HG03066 (cell line): Measurements from ENCODE around the gene ZBTB24.

Experiments
- ATAC-seq: cut with Tn5 transposase; IDR thresholded peaks from one replicate; pipeline ENCODE4 v1.9.1; 2021; ENCODE audit warnings: low read depth; ENCODE audit not compliant: unreplicated experiment

ZBTB24 gene

DNA sequence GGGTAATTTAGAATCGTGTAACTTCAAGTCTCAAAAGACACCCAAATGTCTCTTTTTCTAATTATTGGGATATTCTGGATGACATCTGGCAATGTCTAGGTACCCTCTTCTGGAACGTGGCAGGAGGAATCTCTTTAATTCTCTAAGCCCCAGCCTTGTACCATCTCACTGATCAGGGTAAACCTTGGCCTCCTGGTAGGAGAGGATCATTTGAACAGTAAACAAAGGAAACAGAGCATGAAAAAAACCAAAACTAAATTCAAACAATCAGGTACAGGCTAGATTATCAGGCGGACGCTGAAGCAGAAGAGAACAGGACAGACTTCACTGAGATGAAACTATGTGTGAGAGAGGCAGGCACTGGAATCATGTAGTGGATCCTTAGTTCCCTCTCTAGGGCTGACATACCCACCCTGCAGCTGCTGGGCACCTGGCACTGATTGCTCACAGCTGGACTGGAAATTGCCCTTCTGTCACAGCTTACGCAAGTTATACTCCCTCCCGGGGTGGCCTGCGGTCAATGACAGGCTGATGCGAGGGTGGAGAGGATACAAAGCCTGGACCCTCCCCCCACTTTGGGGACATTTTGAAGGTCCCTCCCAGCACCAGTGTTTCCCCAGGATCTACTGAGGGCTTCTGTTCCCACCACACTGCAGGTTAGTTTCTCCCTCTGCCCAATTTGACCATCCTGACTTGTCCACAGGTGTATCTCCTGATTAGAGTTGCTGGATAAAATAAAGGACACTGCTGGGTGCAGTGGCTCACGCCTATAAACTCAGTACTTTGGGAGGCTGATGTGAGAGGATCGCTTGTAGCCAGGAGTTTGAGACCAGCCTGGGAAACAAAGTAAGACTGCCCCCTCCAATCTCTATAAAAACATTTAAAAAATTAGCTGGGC, 20.6 kb upstream of the ZBTB24 start:
- no peak for ATAC-seq

DNA sequence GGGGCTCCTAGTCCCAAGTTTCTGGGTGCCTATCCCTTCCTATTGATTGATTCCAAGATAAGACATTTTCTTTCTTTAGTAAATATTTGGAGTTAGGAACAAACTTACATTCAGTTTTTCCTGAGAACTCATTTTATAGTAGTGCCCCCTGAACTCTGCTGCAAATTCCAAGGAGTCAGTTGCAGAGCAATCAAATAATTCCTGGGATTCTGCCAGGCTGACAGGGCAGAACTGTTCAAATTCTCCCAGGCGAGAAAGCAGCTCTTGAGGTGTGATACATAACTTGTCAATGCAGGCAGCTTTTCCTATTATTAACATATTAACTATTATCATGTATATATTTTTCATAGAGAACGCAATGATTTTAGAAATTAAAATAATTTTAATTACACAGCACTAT, 15.9 kb upstream of the ZBTB24 start:
- no peak for ATAC-seq

DNA sequence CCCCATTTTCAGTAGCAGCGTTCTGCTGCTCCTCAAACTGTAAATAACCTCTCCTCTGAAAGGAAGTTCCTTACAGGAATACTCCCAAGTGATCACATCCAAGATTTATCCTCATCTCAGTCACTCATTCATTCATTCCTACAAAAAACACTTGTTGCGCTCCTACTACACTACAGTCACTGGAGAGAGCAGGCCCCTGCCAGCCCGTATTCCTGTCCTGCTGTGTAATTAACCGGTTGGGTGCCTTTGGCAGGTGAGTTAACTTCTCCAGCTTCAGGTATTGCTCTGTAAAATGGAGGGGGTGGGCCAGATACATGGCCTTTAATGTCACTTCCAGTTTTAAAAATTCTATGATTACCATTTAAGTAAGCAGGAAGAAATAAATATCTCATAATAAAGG, 15.0 kb upstream of the ZBTB24 start:
- ATAC-seq = no peak

DNA sequence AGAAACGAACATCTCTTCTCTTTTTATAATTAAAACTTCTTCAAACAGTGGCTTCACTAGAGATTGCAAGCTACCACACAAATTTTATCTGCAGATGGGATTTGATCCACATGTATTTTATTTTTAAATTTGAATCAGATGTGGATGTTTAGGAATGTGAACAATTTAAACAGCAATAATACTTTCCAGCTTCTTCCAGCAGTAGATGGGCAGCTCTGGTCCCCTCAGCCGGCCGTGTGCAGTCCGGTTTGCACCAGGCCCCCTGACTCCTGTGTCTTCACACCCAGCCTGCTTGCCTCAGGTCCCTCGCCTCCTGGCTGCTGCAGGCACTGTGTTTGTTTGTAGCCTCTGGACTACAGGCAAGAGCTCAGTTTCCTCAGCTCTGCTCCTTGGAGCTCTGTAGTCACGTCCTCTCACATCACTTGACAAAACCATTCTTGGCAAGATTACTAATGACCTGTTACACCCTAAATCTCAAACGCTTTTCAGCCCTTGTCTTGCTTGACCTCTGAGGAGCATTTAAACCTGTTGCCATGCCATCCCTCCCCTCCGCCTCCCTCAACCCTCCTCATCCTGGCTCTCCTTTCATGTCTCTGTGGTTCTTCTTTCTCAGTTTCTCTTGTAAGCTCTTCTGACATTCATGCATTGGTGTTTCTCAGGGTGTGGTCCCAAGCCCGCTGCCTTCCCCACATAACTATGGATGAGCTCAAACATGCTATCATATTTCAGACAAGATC, 13.2 kb upstream of the ZBTB24 start:
- no peak for ATAC-seq

DNA sequence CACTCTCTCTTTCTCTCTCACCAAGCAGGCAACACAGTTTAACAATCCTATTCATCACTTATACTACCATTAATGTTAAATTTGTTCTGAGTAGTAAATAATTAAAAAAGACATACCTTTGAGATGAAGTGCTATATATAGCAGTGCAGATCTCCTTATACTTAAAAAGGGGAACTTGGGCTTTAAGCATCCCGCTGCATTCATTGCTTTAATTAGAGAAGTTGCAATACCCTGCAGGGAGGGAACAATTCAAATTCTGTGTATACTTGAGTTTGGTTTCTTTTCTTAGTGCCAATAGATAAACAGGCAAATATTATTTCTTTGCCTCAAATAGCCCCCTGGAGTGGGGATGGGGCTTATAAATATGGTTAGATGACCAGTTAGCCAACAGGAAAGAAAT, 10.8 kb upstream of the ZBTB24 start:
- ATAC-seq = no peak

- ATAC-seq = no peak
Measured at GRCh38 chr6:109491207-109491938, 8.4 kb upstream of the ZBTB24 start.

- ATAC-seq = no peak
Measured at GRCh38 chr6:109490713-109491112, 7.7 kb upstream of the ZBTB24 start.

DNA sequence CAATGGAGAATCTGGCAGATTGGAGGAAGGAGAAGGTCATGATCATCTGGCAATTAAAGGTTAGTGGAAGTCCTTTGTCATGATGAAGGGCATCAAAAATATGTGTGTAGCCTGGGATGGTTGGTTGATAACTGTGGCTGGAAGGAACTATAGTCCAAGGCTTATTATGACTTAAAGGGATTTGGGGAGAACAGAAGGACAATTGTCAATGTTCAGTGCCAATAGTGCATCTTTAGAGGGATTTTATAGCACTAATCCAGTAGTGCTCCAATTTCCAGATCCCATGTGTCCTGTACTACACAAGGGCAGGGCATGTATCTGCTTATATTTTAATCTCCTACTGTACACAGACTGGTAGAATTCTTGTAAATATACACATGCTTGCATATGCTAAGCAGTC, 5.0 kb upstream of the ZBTB24 start:
- ATAC-seq = no peak

GRCh38 chr6:109486068-109486467, 3.0 kb upstream of the ZBTB24 start:
- ATAC-seq = no peak

DNA sequence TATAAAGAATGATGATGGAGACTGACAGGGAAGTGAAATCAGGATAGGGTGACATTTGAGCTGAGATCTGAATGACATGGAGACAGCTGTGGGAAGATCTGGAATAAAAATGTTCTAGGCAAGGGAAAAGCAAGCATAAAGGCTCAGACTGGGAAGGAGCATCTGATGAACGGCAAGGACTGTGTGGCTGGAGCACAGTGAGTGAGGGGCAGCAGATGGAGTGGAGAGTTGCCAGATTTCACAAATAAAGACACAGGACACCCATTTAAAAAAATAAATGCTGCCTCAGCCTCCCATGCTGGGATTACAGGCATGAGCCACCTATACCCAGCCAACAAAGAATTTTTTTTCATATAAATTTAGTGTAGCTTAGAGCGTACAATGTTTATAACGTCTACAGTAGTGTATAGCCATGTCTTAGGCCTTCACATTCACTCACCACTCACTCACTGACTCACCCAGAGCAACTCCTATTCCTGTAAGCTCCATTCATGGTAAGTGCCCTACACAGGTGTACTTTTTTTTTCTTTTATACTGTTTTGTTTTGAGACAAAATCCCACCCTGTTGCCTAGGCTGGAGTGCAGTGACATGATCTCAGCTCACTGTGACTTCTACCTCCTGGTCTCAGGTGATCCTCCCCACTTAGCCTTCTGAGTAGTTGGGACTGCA, 2.4 kb upstream of the ZBTB24 start:
- no peak for ATAC-seq

DNA sequence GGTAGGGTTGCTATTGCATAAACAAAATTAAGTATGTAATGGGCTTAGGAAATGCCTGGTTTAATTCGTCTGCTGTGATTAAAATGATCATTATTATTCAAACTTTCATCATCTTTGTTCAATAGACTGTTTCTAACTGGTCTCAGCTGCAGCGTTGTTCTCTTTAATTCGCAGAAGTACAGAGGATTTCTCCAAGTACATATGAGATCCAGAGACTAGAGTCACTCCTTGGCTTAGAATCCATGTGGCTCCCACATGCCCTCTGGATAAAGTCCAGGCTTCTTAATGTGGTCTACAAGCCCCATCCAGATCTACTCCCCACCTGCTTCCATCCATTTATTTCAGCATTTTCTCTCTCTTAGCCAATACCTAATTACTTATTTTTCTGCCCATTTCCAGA, 1.1 kb upstream of the ZBTB24 start:
- ATAC-seq = no peak

DNA sequence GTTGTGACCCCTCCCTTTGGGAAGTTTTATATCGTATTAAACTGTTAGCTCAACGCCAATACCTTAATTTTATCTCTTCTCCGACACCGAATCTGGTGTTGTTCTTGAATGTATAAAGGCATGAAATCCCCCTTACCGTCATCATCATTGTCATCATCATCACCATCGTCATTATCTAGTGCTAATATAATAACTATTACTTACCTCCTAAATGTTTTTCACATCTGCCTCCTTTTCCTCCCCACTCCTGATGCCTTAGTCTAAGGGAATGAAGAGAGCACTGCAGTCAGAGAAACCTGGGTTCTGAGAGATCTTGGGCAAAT, 677 bp upstream of the ZBTB24 start:
- no peak for ATAC-seq

DNA sequence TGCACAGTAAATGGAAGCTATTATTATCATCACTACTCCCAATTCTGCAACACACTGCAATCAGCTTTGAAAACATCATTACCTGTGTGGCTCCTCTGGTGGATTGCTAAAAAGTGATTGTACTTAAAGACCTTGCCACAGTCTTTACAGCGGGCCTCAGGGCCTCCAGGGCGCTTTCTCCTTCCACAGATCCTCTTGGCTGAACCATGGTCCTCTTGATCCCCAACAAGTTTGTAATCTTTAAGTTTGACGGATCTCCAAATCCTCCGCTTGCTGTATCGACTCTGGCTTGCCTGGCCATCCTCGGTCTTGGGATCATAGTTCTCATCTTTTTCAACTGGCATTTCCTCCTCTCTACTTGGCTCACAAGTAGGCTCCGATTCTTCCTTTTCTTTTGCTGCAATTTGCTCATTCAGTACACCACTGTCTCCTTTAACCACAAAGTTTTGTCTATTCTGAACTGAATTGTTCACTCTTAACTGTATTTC, 2.0 kb downstream of the ZBTB24 start:
- no peak for ATAC-seq

DNA sequence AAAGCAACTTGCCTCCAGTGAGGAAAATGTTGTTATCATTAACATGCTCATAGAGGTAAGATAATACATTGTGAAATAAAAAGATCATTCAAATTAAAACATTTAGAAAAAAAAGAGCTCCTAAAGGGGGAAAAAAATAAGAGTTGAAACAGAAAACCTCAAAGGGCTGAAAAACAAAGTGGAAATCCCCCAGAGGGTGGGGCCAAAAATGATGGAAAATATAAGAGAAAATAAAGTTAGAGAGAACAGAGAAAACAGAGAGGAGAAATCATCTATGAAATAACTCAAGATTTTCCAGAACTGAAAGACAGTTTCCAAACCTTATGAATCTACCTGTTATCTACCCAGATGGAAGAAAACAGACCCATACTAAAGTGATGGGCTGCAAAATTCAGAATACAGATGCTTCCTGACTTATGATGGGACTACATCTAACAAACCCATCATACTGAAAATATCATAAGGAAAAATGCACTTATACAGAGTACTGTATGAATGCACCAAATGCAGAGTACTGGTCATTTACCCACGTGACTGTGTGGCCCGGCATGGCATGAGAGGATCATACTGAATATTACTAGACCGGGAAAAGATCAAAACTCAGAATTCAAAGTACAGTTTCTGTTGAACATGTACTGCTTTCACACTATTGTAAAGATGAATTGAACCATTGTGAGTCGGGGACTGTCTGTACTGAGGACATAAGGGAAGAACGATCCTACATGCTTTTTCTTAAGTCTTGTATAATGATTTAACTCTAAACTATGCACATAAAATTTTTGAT, 4.0 kb downstream of the ZBTB24 start:
- no peak for ATAC-seq

GRCh38 chr6:109478222-109478805, 4.7 kb downstream of the ZBTB24 start:
- ATAC-seq = no peak

DNA sequence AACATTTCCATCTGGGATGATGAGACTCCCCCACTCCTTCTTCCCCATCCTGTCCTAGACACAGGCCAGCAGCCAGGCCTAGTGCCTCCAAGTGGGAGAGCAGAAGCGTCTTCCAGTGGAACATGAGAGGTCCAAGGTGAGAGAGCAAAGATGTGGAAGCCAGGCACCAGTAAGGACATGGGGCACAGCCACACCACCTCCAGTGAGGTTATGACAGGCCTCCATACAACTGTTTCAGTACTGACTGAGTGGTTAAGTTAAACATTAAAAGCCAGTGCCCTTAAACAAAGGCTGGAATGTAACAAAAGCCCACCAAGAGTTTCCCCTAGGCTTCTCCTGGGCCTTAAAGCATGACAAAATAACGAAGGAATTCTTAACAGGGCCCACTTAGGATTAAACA, 5.3 kb downstream of the ZBTB24 start:
- ATAC-seq = peak; percentile 65

GRCh38 chr6:109477184-109477583, 5.8 kb downstream of the ZBTB24 start:
- no peak for ATAC-seq

DNA sequence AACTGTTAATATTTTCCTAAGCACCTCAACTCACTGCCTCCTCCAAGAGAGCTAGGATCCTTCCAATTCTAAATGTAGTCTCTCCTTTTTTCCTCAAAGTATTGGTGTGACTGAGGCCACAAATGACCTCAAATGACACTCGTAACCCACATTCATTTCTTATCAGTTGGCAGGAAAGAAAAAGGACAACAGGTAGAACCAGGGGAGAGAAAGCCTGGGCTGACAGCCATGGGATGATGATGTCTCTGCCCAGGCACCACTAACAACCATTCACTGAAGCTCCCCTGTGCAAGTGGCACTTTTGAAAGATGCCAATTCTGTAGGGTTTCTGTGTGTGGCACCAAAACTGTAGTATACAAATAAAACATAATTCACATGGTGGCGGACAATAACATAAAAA, 7.4 kb downstream of the ZBTB24 start:
- no peak for ATAC-seq

GRCh38 chr6:109474995-109475394, 8.0 kb downstream of the ZBTB24 start:
- ATAC-seq = no peak

GRCh38 chr6:109473120-109473519, 9.9 kb downstream of the ZBTB24 start:
- no peak for ATAC-seq
